Endothelial cell (in vitro differentiated cells): ENCODE data around the gene PLCD1. TPM values are rescaled to one million over a fixed set of nuclear protein-coding genes. Genes with fewer than 3 reads are reported as not detected.

Experiments
- DNase-seq: peaks from one replicate; pipeline ENCODE4 v3.0.0; 2021; ENCODE audit warnings: low spot score
- H3K27ac Mint-ChIP-seq: one replicate; pipeline ENCODE4 v1.8.0; 2021; ENCODE audit warnings: mixed read lengths, inconsistent platforms; ENCODE audit not compliant: unreplicated experiment
- H3K27me3 Mint-ChIP-seq: one replicate; pipeline ENCODE4 v1.8.0; 2021; ENCODE audit warnings: mild to moderate bottlenecking, moderate library complexity, mixed read lengths, inconsistent platforms; ENCODE audit not compliant: unreplicated experiment
- H3K36me3 Mint-ChIP-seq: one replicate; pipeline ENCODE4 v1.8.0; 2021; ENCODE audit warnings: mild to moderate bottlenecking, low read depth, mixed read lengths, inconsistent platforms; ENCODE audit not compliant: unreplicated experiment
- H3K4me1 Mint-ChIP-seq: one replicate; pipeline ENCODE4 v1.8.0; 2021; ENCODE audit warnings: mild to moderate bottlenecking, mixed read lengths, inconsistent platforms; ENCODE audit not compliant: unreplicated experiment
- H3K4me3 Mint-ChIP-seq: one replicate; pipeline ENCODE4 v1.8.0; 2021; ENCODE audit warnings: mild to moderate bottlenecking, mixed read lengths, inconsistent platforms; ENCODE audit not compliant: unreplicated experiment
- H3K9me3 Mint-ChIP-seq: one replicate; pipeline ENCODE4 v1.8.0; 2021; ENCODE audit warnings: mixed read lengths, inconsistent platforms; ENCODE audit not compliant: unreplicated experiment
- CTCF ChIP-seq: fragments of 200-600 bp; sonication (generic); IDR thresholded peaks from one replicate; pipeline ENCODE4 v1.5.0; 2021; ENCODE audit warnings: antibody characterized with exemption; ENCODE audit not compliant: unreplicated experiment
- total RNA-seq: library from RNA; stranded (reverse); fragmentation: NEBNext Ultra II Directional; extraction: Animal tissue kit (Norgen Biotek cat#: 25700); gene quantifications from one replicate; pipeline ENCODE4 v1.2.1, GENCODE V29; 2021; ENCODE audit not compliant: unreplicated experiment

The PLCD1 gene
- total RNA-seq, 1 donor from 2014 or later = 22.4 TPM

- DNase-seq = no peak
- no peak overlapping the region for H3K27ac Mint-ChIP-seq
- H3K4me1 Mint-ChIP-seq = peaks cover 28% of the 10 kb centered on the region
Measured at GRCh38 chr3:37987751-37988179, 41.7 kb downstream of the PLCD1 start.

DNA sequence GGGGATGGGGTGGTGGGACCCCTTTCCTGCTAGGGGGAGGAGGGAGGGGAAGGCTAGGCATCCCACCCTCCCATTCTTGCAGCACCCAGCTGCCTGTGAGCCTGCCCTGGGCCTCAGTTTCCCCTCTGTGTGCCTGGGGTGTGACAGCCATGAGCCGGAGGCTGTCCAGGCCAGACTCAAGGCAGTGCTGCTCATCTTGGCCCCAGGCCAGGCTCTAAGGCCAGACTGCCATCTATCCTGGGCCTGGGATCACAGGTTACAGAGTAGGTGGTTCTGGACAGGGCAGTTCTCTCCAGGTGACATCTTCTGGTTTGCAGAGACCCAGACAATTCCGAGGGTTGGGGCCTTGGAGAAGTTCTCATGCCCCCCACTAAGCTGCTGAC lies 42.1 kb downstream of the PLCD1 start:
- TF ChIP-seq CTCF = no peak
- Mint-ChIP-seq H3K27me3 (peaks cover 5% of the 10 kb centered on the region), H3K27ac (no peak overlapping the region), H3K9me3 (no peaks in the 10 kb centered on the region), H3K4me3 (no peak overlapping the region), H3K36me3 (peaks cover 15% of the 10 kb centered on the region), H3K4me1 (peaks cover 28% of the 10 kb centered on the region)
- DNase-seq = no peak

More at GRCh38 chr3:37987751-37988179, 41.7 kb downstream of the PLCD1 start:
- Mint-ChIP-seq H3K36me3 (peaks cover 14% of the 10 kb centered on the region), H3K27me3 (peaks cover 5% of the 10 kb centered on the region), H3K9me3 (no peaks in the 10 kb centered on the region), H3K4me3 (no peak overlapping the region)
- no peak for TF ChIP-seq CTCF

GRCh38 chr3:37986479-37987314 lies 42.7 kb downstream of the PLCD1 start:
- Mint-ChIP-seq H3K4me3 (no peak overlapping the region), H3K9me3 (no peaks in the 10 kb centered on the region), H3K27me3 (peaks cover 2% of the 10 kb centered on the region), H3K4me1 (peaks cover 25% of the 10 kb centered on the region), H3K27ac (no peak overlapping the region), H3K36me3 (peaks cover 21% of the 10 kb centered on the region)
- DNase-seq = peak; percentile 45
- no peak for TF ChIP-seq CTCF

- peaks cover 25% of the 10 kb centered on the region for H3K4me1 Mint-ChIP-seq
- no peak overlapping the region for H3K4me3 Mint-ChIP-seq
- peaks cover 2% of the 10 kb centered on the region for H3K27me3 Mint-ChIP-seq
- TF ChIP-seq CTCF = no peak
- H3K9me3 Mint-ChIP-seq = no peaks in the 10 kb centered on the region
- DNase-seq = no peak
- H3K36me3 Mint-ChIP-seq = peaks cover 27% of the 10 kb centered on the region
- peak overlapping the region; percentile 70 for H3K27ac Mint-ChIP-seq
Measured at GRCh38 chr3:37985637-37986320, 43.7 kb downstream of the PLCD1 start.

GRCh38 chr3:37984596-37984995 lies 44.8 kb downstream of the PLCD1 start:
- DNase-seq = no peak
- no peaks in the 10 kb centered on the region for H3K9me3 Mint-ChIP-seq
- peak overlapping the region; percentile 5 for H3K4me3 Mint-ChIP-seq
- H3K27me3 Mint-ChIP-seq = peaks cover 2% of the 10 kb centered on the region
- peaks cover 27% of the 10 kb centered on the region for H3K36me3 Mint-ChIP-seq
- peaks cover 25% of the 10 kb centered on the region for H3K4me1 Mint-ChIP-seq
- no peak overlapping the region for H3K27ac Mint-ChIP-seq
- TF ChIP-seq CTCF = no peak
